Suprapubic skin (tissue), 4 donors: ENCODE results near the gene ESPN.

ENCODE experiments used
- CTCF ChIP-seq, 2 donors: fragments of 200-600 bp in 1 of 2; fragments of 450-650 bp in 1 of 2; sonication (generic) in 1 of 2; IDR thresholded peaks; one replicate each; pipeline ENCODE4 v1.5.1; 2016 to 2019; ENCODE audit warnings: antibody characterized with exemption in 2 of 2, mild to moderate bottlenecking in 1 of 2, moderate library complexity in 1 of 2
- EP300 ChIP-seq: sonication (generic); formaldehyde crosslinking; IDR thresholded peaks from one replicate; pipeline ENCODE4 v1.6.1; 2017; ENCODE audit warnings: antibody characterized with exemption
- POLR2A ChIP-seq, 2 donors: fragments of 450-650 bp; IDR thresholded peaks; one replicate each; pipeline ENCODE4 v1.6.1; 2017; ENCODE audit warnings: antibody characterized with exemption in 2 of 2, mild to moderate bottlenecking in 2 of 2, moderate library complexity in 2 of 2
- POLR2AphosphoS5 ChIP-seq, 3 donors: sonication (generic); formaldehyde crosslinking; IDR thresholded peaks; one replicate each; pipeline ENCODE4 v1.6.1; 2017; ENCODE audit warnings: antibody characterized with exemption in 3 of 3

GRCh38 chr1:6489383-6489765, 64.8 kb downstream of the ESPN start:
- TF ChIP-seq POLR2AphosphoS5 (IDR thresholded peaks at IDR 0.05) (no peak), POLR2A (IDR thresholded peaks at IDR 0.05) (no peak), CTCF (IDR thresholded peaks at IDR 0.05) (no peak), EP300 (no peak)
